ENCODE data around the gene CPA4.
A peak's percentile ranks its signal among the peaks of the same experiment; 100 is the strongest.

Gene CPA4

DNA sequence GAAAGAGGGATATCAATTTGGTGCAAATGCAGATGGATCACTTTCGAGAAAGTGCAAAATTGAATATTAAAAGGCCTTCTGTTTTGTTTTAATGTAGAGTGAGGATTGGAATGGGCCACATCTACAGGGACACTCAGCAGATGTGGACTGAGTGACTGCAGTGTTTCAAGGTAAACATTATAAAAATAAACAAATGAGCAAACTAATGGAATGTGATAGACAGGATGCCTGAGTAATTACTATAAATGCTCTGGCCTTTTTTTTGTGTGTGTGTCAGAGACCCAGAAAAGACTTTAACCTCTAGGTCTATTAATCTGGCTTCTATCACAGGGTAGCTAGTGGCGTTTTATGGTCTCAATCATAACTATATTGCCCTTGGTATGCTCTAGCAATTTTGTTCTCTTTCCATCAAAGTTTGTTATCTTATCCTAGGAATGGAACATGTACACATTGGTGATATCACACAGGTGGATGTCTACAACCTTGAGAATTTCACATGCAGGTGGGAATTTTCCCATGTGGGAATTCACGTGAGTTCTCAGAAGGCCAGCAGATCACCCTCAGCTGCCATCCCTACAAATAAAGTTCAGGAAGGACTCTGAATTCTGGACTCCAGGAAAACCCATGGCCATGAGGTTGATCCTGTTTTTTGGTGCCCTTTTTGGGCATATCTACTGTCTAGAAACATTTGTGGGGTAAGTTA, 26.6 kb upstream of the CPA4 start, which contains the start of gene CPA2:
Gene CPA2, plus strand, starts transcription at position 606 of the 703 bp plus-strand sequence. Its CDS starts 19 bp downstream, at position 625.
- Histone ChIP-seq H3K4me1 (ENCODE audit: control insufficient read depth, insufficient read depth, low read length) (peaks cover 8% of the 10 kb centered on the region), H3K9me3 (ENCODE audit: control insufficient read depth, low read length) (no peaks in the 10 kb centered on the region), H3K27me3 (ENCODE audit: control insufficient read depth, insufficient read depth, low read length, poor library complexity, severe bottlenecking) (no peaks in the 10 kb centered on the region), H3K4me3 (ENCODE audit: insufficient read depth, low read depth, low read length) (no peak within 1 kb of the TSS), H3K36me3 (ENCODE audit: control insufficient read depth, insufficient read depth, low read length) (no peaks in the 10 kb centered on the region), H3K27ac (ENCODE audit: insufficient read depth, low read depth, low read length, poor library complexity, severe bottlenecking) (no peak within 1 kb of the TSS)
- WGBS, 2 experiments, result 91 to 95% methylated on average over 3 of the region's 3 CpGs

DNA sequence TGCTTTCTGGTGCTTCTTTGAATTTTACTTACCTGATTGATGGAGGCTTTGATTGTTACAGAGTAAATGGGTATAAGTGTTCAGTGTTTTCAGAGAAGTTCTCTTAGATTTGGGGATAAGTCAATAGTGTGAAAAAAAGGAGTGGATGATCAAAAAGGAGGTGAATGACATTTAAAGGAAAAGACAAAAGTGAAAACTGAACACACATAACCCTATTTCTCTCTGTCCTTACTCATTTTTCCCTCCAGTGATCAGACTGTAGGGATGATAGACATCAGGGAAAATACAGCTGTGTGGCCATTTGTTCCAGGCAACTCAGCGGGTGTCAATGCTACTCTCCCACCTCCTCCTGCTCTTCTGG, 26.0 kb upstream of the CPA4 start:
- Histone ChIP-seq H3K9me3 (ENCODE audit: control insufficient read depth, low read length) (no peaks in the 10 kb centered on the region), H3K27ac (ENCODE audit: insufficient read depth, low read depth, low read length, poor library complexity, severe bottlenecking) (no peak overlapping the region), H3K4me3 (ENCODE audit: insufficient read depth, low read depth, low read length) (no peak overlapping the region), H3K27me3 (ENCODE audit: control insufficient read depth, insufficient read depth, low read length, poor library complexity, severe bottlenecking) (no peaks in the 10 kb centered on the region), H3K36me3 (ENCODE audit: control insufficient read depth, insufficient read depth, low read length) (no peaks in the 10 kb centered on the region), H3K4me1 (ENCODE audit: control insufficient read depth, insufficient read depth, low read length) (peaks cover 12% of the 10 kb centered on the region)
- 84 to 100% methylated on average over 1 of the region's 1 CpG for WGBS, 2 experiments

DNA sequence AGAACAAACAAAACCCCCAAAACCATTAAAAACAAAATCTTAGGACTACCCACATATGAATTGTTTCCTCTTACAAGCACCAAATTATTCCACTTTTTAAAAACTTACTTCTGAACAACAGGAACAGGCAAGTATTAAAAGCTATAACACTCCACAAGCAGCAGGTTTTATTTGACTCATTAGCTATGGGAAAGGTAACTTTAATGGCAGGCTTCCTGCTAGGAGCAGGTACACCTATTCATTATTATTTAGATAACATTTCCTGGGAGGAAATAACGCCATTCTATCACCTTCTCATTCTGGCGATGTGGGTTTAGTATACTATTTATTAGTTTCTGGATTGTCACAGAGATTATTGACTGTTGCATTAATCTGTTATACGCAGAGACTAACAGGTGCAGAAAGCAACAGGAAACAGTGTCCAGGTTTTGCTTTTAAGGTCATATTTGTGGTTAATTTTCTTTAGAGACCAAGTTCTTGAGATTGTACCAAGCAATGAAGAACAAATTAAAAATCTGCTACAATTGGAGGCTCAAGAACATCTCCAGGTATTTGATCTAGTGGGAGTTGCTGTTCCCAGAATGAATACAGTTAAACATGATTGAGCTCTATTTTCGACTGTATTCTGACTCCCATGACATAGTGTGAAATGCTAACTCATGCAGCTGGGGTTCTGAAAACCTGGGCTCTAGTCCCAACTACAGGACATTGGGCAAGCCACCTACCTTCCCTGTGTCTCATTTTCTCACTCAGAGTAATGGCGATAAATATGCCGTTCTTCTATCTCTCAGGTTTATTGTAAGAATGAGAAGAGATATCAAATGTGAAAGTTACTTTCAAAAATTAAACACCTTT, 24.3 kb upstream of the CPA4 start:
- Histone ChIP-seq H3K9me3 (ENCODE audit: control insufficient read depth, low read length) (no peaks in the 10 kb centered on the region), H3K4me3 (ENCODE audit: insufficient read depth, low read depth, low read length) (no peak overlapping the region), H3K27ac (ENCODE audit: insufficient read depth, low read depth, low read length, poor library complexity, severe bottlenecking) (no peak overlapping the region), H3K27me3 (ENCODE audit: control insufficient read depth, insufficient read depth, low read length, poor library complexity, severe bottlenecking) (no peaks in the 10 kb centered on the region), H3K36me3 (ENCODE audit: control insufficient read depth, insufficient read depth, low read length) (no peaks in the 10 kb centered on the region), H3K4me1 (ENCODE audit: control insufficient read depth, insufficient read depth, low read length) (peaks cover 25% of the 10 kb centered on the region)
- WGBS, 2 experiments, result 95% methylated on average over 4 to 5 of the region's 6 CpGs

DNA sequence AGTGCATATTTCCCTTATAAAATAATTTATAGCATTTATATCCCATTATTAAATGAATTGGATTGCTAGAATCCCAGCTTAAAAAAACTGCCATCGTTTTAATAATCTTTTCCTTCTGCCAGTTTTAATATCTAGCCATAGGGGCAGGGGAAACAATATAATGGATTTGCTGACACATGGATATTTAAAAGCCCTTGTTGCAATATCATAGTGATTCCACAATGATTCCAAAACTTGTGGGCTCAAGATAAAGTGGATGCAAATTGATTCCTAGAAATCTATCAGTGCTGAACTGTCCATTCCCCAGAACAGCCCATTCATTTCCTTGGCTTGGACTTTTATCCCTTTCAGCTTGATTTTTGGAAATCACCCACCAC, 23.7 kb upstream of the CPA4 start:
- no peak overlapping the region for H3K27ac ChIP-seq (ENCODE audit: insufficient read depth, low read depth, low read length, poor library complexity, severe bottlenecking)
- no peaks in the 10 kb centered on the region for H3K9me3 ChIP-seq (ENCODE audit: control insufficient read depth, low read length)
- 89% methylated on average over 1 of the region's 1 CpG; no CpG with 5 or more reads in 1 of the 2 experiments for WGBS, 2 experiments
- no peaks in the 10 kb centered on the region for H3K36me3 ChIP-seq (ENCODE audit: control insufficient read depth, insufficient read depth, low read length)
- no peaks in the 10 kb centered on the region for H3K27me3 ChIP-seq (ENCODE audit: control insufficient read depth, insufficient read depth, low read length, poor library complexity, severe bottlenecking)
- peaks cover 27% of the 10 kb centered on the region for H3K4me1 ChIP-seq (ENCODE audit: control insufficient read depth, insufficient read depth, low read length)
- H3K4me3 ChIP-seq (ENCODE audit: insufficient read depth, low read depth, low read length), result no peak overlapping the region

GRCh38 chr7:130270947-130271800, 21.8 kb upstream of the CPA4 start:
- no peak overlapping the region for H3K4me3 ChIP-seq (ENCODE audit: insufficient read depth, low read depth, low read length)
- H3K27ac ChIP-seq (ENCODE audit: insufficient read depth, low read depth, low read length, poor library complexity, severe bottlenecking), result peak overlapping the region; percentile 18
- no peaks in the 10 kb centered on the region for H3K9me3 ChIP-seq (ENCODE audit: control insufficient read depth, low read length)
- no peaks in the 10 kb centered on the region for H3K27me3 ChIP-seq (ENCODE audit: control insufficient read depth, insufficient read depth, low read length, poor library complexity, severe bottlenecking)
- WGBS, 2 experiments, result 94 to 95% methylated on average over 12 of the region's 12 CpGs
- peaks cover 42% of the 10 kb centered on the region for H3K4me1 ChIP-seq (ENCODE audit: control insufficient read depth, insufficient read depth, low read length)
- no peaks in the 10 kb centered on the region for H3K36me3 ChIP-seq (ENCODE audit: control insufficient read depth, insufficient read depth, low read length)

DNA sequence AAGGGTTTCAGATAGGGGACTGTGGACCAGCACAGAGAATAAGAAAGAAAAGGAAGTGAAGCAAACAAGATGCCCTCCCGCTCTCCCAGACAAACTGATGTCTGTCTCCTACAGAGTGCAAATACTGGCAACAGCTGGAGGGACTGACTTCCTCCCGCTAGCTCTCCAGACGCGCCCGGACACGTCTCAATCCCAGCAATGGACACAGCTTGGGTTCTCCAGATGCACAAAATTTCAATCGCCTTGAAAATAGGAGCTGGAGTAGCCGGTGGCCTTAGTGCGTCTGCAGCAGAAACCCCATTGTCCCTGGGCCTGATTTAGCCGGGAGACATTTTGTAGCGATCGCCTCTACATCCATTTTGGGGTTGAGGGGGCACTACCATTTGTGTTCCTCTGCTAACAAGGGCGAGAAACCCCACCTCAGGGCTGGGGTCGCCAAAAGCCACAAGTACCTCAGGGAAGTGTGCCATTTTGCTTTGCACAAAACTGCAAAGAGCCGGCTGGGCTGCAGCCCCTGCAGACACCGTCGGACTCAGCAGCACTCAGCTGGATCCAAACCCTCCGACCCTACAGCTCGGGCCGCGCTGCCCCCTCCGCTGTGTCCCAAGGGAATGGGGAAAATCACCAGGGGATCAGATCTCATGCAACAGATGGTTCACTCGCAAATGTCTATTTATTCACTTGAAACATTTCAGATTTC, 20.4 kb upstream of the CPA4 start:
- 46 to 47% methylated on average over 23 of the region's 23 CpGs for WGBS, 2 experiments
- no peaks in the 10 kb centered on the region for H3K27me3 ChIP-seq (ENCODE audit: control insufficient read depth, insufficient read depth, low read length, poor library complexity, severe bottlenecking)
- peak overlapping the region; percentile 97 for H3K27ac ChIP-seq (ENCODE audit: insufficient read depth, low read depth, low read length, poor library complexity, severe bottlenecking)
- no peak overlapping the region for H3K4me3 ChIP-seq (ENCODE audit: insufficient read depth, low read depth, low read length)
- no peaks in the 10 kb centered on the region for H3K36me3 ChIP-seq (ENCODE audit: control insufficient read depth, insufficient read depth, low read length)
- H3K4me1 ChIP-seq (ENCODE audit: control insufficient read depth, insufficient read depth, low read length), result peaks cover 38% of the 10 kb centered on the region
- H3K9me3 ChIP-seq (ENCODE audit: control insufficient read depth, low read length), result no peaks in the 10 kb centered on the region

DNA sequence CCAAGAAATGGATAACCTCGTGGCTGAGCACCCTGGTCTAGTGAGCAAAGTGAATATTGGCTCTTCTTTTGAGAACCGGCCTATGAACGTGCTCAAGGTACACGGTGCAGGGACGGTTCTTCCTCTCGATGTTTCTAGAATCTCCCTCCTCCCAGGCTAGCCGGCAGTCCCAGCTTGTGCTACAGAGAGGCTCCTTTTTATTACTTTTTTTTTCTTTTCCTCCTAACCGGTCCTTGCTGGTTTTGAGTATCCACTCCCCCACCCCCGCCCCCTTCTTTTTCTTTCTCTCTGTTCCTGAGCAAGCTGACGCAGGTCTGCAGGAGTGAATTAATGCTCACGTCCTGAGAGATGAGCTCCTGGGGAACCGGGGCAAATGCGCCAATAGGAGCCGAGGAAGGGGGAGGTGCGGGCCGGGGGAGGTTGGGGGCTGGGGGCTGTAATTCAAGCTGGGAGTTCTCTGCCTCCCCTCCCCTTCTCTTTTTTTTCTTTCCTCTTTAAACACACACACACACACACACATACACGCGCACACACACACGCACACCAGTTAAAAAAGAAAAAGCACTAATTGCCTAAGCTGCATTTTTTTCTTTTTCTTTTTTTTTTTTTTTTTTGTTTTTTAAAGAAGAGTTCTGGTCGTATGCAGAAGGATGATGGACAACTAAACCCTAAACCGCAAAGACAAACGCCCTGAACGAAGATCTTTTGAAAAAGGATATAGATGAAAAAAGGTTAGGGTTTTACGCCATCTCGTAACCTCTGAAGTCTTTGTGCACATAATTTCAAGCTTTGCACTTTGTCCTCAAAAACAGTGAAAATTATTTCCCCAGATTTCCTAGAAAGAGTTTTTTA, 19.7 kb upstream of the CPA4 start:
- WGBS, 2 experiments, result 5 to 6% methylated on average over 18 to 25 of the region's 25 CpGs
- H3K27me3 ChIP-seq (ENCODE audit: control insufficient read depth, insufficient read depth, low read length, poor library complexity, severe bottlenecking), result no peaks in the 10 kb centered on the region
- peaks cover 38% of the 10 kb centered on the region for H3K4me1 ChIP-seq (ENCODE audit: control insufficient read depth, insufficient read depth, low read length)
- H3K36me3 ChIP-seq (ENCODE audit: control insufficient read depth, insufficient read depth, low read length), result no peaks in the 10 kb centered on the region
- H3K4me3 ChIP-seq (ENCODE audit: insufficient read depth, low read depth, low read length), result no peak overlapping the region
- no peaks in the 10 kb centered on the region for H3K9me3 ChIP-seq (ENCODE audit: control insufficient read depth, low read length)
- peak overlapping the region; percentile 97 for H3K27ac ChIP-seq (ENCODE audit: insufficient read depth, low read depth, low read length, poor library complexity, severe bottlenecking)

- Histone ChIP-seq H3K9me3 (ENCODE audit: control insufficient read depth, low read length) (no peaks in the 10 kb centered on the region), H3K27me3 (ENCODE audit: control insufficient read depth, insufficient read depth, low read length, poor library complexity, severe bottlenecking) (no peaks in the 10 kb centered on the region), H3K36me3 (ENCODE audit: control insufficient read depth, insufficient read depth, low read length) (no peaks in the 10 kb centered on the region), H3K4me1 (ENCODE audit: control insufficient read depth, insufficient read depth, low read length) (peaks cover 38% of the 10 kb centered on the region), H3K27ac (ENCODE audit: insufficient read depth, low read depth, low read length, poor library complexity, severe bottlenecking) (peak overlapping the region; percentile 89), H3K4me3 (ENCODE audit: insufficient read depth, low read depth, low read length) (peak overlapping the region; percentile 11)
- WGBS, 2 experiments, result 11 to 21% methylated on average over 8 to 11 of the region's 11 CpGs
These were observed 19.1 kb upstream of the CPA4 start for GRCh38 chr7:130273933-130274255.

DNA sequence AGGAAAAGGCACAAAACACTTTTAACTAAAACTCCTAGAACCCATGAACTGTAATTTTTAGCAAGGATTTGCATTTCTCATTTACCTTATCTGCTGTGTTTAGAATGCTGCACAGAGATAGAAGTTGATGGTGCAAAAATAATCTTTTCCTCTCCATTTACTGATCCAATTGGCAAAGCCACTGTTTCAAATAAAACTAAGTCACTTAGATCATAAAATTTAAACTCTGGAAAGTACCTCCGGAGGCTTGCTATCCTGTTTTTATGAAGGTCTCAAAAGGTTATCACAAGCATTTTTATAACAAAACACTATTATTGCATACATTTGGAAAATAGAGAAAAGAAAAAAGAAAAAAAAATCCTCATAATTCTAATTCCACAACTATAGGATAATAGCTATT, 18.7 kb upstream of the CPA4 start:
- peak overlapping the region; percentile 89 for H3K27ac ChIP-seq (ENCODE audit: insufficient read depth, low read depth, low read length, poor library complexity, severe bottlenecking)
- 80 to 92% methylated on average over 1 of the region's 1 CpG for WGBS, 2 experiments
- no peaks in the 10 kb centered on the region for H3K27me3 ChIP-seq (ENCODE audit: control insufficient read depth, insufficient read depth, low read length, poor library complexity, severe bottlenecking)
- H3K4me1 ChIP-seq (ENCODE audit: control insufficient read depth, insufficient read depth, low read length), result peaks cover 38% of the 10 kb centered on the region
- H3K36me3 ChIP-seq (ENCODE audit: control insufficient read depth, insufficient read depth, low read length), result no peaks in the 10 kb centered on the region
- H3K9me3 ChIP-seq (ENCODE audit: control insufficient read depth, low read length), result no peaks in the 10 kb centered on the region
- peak overlapping the region; percentile 11 for H3K4me3 ChIP-seq (ENCODE audit: insufficient read depth, low read depth, low read length)

Measured in ectodermal cell (in vitro differentiated cells).